Central memory CD8-positive, alpha-beta T cell (primary cell): ENCODE data around the gene MTUS2.

Source experiments
- ATAC-seq: fragments of 150-1000 bp; cut with Tn5 transposase; replicated peaks from 2 replicates; pipeline ENCODE4 v1.10.0; 2022; ENCODE audit warnings: mild to moderate bottlenecking, moderate FRiP score, moderate number of reproducible peaks; ENCODE audit not compliant: poor library complexity, severe bottlenecking; ENCODE audit errors: extremely low read depth
- DNase-seq, 2 donors: peaks; one replicate each; pipeline ENCODE4 v3.0.0; 2021; ENCODE audit warnings: low spot score in 2 of 2
- H3K27ac Mint-ChIP-seq: one replicate; pipeline ENCODE4 v1.8.0; 2022; ENCODE audit warnings: low read depth, mild to moderate bottlenecking, moderate library complexity, mixed read lengths
- H3K27me3 Mint-ChIP-seq: one replicate; pipeline ENCODE4 v1.8.0; 2022; ENCODE audit warnings: mixed read lengths
- H3K36me3 Mint-ChIP-seq: one replicate; pipeline ENCODE4 v1.8.0; 2022; ENCODE audit warnings: mild to moderate bottlenecking, moderate library complexity, mixed read lengths; ENCODE audit not compliant: insufficient read depth
- H3K4me1 Mint-ChIP-seq: one replicate; pipeline ENCODE4 v1.8.0; 2022; ENCODE audit warnings: mixed read lengths
- H3K4me3 Mint-ChIP-seq: one replicate; pipeline ENCODE4 v1.8.0; 2022; ENCODE audit warnings: mild to moderate bottlenecking, moderate library complexity, mixed read lengths
- H3K9me3 Mint-ChIP-seq: one replicate; pipeline ENCODE4 v1.8.0; 2022; ENCODE audit warnings: mixed read lengths

The MTUS2 gene

DNA sequence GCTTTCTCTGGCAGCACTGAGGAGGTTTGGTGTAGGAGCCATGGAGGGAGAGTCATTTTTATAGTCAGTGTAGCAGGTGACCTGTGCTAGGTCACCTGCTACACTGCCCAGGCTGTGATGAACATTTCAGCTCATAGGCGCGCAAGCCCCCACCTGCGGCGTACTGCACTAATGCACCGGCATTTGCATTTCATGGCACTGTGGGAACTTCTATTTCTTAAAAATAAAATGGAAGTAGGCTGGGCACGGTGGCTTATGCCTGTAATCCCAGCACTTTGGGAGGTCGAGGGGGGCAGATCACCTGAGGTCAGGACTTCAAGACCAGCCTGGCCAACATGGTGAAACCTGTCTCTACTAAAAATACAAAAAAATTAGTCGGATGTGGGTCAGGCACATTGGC, 674.4 kb downstream of the MTUS2 start:
- H3K27me3 Mint-ChIP-seq: peaks cover 25% of the 10 kb centered on the region

DNA sequence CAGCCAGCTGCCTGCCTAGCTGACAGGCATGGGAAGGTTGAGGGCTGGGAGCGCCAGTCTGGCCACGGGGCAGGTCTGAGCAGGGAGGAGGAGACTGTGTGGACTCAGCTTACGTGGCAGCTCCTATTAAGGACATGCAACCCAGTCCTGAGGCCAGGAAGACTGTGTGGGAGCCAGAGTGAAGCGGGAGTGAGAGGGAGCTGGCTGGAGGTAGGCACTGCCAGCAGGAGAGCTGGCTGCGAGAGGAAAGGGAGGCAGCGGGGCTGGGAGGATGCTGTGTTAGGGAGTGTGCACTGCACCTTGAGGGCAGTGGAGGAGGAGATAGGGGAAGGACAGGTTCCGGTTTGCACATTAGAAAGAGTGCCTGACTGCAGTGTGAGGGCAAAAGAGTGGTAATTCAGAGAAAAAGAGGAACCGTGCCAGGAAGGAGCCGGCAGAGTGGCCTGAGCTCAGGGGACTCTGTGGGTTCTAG, 676.1 kb downstream of the MTUS2 start:
- peaks cover 10% of the 10 kb centered on the region for H3K4me1 Mint-ChIP-seq
- no peak overlapping the region for H3K4me3 Mint-ChIP-seq
- H3K27ac Mint-ChIP-seq: no peak overlapping the region
- no peaks in the 10 kb centered on the region for H3K36me3 Mint-ChIP-seq
- ATAC-seq (no peak), DNase-seq (no peak)
- H3K27me3 Mint-ChIP-seq: peaks cover 25% of the 10 kb centered on the region
- no peaks in the 10 kb centered on the region for H3K9me3 Mint-ChIP-seq

More for the DNA sequence above, 674.4 kb downstream of the MTUS2 start:
- peaks cover 10% of the 10 kb centered on the region for H3K4me1 Mint-ChIP-seq
- no peaks in the 10 kb centered on the region for H3K36me3 Mint-ChIP-seq
- DNase-seq: no peak
- no peaks in the 10 kb centered on the region for H3K9me3 Mint-ChIP-seq
- H3K27ac Mint-ChIP-seq: no peak overlapping the region
- H3K4me3 Mint-ChIP-seq: no peak overlapping the region
- no peak for ATAC-seq

DNA sequence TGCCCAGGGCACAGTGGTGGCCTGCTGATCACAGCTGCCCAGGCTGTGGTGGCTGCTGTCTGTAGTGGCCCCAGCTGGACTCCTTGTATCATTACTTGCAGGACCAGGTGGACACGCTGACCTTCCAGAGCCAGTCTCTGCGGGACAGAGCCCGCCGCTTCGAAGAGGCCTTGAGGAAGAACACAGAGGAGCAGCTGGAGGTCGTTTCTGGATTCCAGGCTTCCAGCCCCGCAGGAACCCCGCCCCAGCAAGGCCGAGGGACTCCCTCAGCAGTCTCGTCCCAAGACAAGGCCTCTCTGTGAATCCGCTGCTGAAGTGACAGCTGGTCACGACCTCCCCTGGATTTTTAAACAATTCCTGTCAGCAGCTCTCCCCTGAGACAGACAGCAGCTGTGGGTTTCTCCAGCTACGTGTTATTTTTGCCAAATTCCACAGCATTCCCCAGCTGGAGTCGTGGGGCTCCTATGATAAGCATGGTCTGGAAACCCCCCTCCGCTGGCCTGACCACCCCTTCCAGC, 677.1 kb downstream of the MTUS2 start:
- Mint-ChIP-seq H3K4me1 (peaks cover 10% of the 10 kb centered on the region), H3K36me3 (no peaks in the 10 kb centered on the region), H3K9me3 (no peaks in the 10 kb centered on the region), H3K4me3 (no peak overlapping the region), H3K27me3 (peaks cover 25% of the 10 kb centered on the region), H3K27ac (no peak overlapping the region)
- DNase-seq (no peak), ATAC-seq (no peak)

DNA sequence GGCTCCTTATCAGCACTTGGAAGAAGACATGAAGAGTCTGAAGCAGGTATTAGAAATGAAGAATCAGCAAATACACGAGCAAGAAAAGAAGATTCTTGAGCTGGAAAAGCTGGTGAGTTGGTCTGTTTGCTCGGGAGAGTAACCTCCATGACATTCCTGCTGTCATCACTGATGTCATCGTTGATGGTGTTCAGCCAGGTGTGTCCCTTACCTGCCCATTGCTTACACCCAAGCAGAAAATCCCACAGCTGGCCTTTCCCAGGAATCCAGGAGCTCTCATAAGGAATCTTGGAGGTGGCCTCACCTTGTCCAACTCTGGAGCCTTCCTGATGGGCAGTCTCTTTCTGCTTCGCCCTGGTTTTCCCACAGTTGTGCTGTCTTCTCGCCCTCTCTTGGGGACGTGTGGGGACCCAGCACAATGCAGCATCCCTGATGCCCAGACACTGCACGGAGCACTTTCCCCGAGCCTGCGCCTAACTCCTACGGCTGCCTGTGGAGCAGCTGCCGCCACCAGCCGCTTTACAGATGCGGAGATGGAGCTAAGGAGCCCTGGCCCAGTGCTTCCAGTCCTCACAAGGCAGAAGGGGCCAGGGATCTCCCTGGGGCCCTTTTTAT, 678.4 kb downstream of the MTUS2 start:
- H3K36me3 Mint-ChIP-seq: no peaks in the 10 kb centered on the region
- no peak overlapping the region for H3K4me3 Mint-ChIP-seq
- H3K9me3 Mint-ChIP-seq: no peaks in the 10 kb centered on the region
- H3K27ac Mint-ChIP-seq: no peak overlapping the region
- DNase-seq: no peak
- no peak for ATAC-seq
- H3K4me1 Mint-ChIP-seq: peaks cover 10% of the 10 kb centered on the region
- peaks cover 33% of the 10 kb centered on the region for H3K27me3 Mint-ChIP-seq

DNA sequence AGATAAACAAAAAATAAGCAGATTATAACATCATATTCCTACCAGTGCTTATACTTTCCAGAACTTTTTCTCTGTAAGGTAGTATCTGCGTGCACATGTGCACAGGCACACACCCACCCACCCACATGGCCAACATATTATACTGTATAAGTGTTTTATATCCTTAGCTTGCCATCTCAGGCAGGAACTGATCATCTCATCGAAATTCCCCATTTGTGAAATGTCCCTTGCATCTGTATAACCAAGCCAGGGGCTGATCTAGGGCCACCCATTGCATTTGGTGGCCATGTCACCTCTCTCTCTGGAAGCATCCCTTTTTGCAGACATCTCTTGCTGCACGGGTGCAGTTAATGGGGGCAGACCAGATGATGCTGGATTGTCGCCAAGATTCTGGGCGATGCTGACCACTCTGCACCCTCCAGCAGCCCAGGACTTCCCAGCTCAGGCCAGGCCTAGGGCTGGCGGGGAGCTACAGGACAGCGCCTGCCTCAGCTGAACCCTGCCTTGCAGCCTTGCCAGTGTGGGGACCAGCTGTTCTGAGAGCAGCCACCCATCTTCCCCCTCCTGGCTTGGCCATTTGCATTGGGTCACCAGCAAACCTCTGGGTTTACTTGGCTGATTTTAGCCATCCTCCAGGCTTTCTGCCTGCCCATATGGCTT, 679.5 kb downstream of the MTUS2 start:
- Mint-ChIP-seq H3K36me3 (no peaks in the 10 kb centered on the region), H3K27ac (no peak overlapping the region), H3K4me3 (no peak overlapping the region), H3K9me3 (no peaks in the 10 kb centered on the region), H3K4me1 (peaks cover 10% of the 10 kb centered on the region), H3K27me3 (peaks cover 44% of the 10 kb centered on the region)
- DNase-seq (no peak), ATAC-seq (no peak)

DNA sequence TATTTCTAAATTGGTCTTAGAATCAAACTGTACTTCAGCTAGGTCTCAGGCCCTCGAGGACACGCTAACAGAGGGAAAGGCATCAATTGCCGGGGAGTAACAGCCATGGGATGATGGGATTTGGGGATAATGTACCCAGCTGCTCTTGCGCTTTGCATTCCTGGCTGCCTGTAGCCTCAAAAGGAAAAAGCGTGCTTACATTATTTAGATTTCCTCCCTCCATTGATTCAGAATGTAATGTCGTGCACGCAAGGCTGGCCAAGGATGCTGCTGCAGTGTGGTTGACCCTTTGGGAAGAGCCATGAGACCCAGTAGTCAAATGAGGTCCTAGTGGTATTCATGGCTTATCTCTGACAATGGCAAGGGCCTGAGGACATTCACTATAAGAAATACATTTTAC, 680.2 kb downstream of the MTUS2 start:
- Mint-ChIP-seq H3K4me1 (peaks cover 10% of the 10 kb centered on the region), H3K27ac (no peak overlapping the region), H3K4me3 (no peak overlapping the region), H3K27me3 (peaks cover 51% of the 10 kb centered on the region), H3K9me3 (no peaks in the 10 kb centered on the region), H3K36me3 (peaks cover 3% of the 10 kb centered on the region)
- DNase-seq: no peak
- ATAC-seq: no peak

DNA sequence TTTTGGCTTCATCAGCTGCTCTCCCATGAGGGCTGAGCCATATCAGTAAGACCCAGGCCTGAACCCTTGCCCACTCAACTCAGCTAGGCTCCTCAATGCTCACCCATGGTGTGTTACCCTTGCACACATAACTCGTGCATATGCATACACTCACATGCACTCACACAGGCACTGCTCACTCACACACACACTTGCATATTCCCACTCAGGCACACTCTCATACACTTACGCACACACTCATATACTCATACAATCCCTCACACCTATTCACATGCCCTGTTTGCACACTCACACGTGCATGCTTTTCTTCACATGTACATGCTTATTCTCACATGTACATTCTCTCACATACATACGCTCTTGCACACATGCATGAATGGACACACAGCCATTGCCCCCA, 681.5 kb downstream of the MTUS2 start:
- Mint-ChIP-seq H3K4me3 (no peak overlapping the region), H3K9me3 (no peaks in the 10 kb centered on the region), H3K36me3 (peaks cover 3% of the 10 kb centered on the region), H3K27me3 (peaks cover 44% of the 10 kb centered on the region), H3K4me1 (peaks cover 1% of the 10 kb centered on the region), H3K27ac (no peak overlapping the region)
- ATAC-seq: no peak
- no peak for DNase-seq

DNA sequence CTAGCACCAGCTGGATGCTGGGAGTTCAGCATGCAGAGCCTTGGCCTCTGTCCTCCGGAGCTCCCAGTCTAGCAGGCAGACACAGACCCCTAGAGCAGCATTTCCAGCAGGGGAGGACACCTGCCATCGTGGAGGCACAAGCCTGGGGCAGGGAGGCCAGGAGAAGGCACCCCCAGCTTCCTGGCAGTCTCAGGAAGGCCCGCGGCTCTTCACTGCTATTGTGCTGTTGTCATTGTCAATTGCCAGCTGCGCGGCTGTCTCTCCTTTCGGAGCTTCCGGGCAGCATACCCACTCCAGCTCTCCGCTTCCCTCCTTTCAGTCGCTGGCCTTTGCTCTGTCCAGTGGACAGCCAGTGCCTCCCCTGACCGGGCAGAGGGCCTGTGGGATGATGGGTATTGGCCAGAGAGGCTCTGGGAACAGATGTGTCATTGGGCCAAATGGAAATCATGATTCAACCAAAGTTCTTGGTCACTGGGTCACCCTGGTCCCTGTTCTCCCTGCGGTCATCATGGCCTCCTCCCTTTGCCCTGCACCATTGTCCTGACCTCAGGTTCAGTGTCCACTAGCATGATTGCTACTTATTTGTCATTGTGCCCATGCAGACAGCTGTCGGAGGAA, 682.4 kb downstream of the MTUS2 start:
- Mint-ChIP-seq H3K27ac (peak overlapping the region; percentile 85), H3K27me3 (peaks cover 36% of the 10 kb centered on the region), H3K4me1 (no peaks in the 10 kb centered on the region), H3K9me3 (no peaks in the 10 kb centered on the region), H3K4me3 (no peak overlapping the region), H3K36me3 (peaks cover 3% of the 10 kb centered on the region)
- DNase-seq: no peak
- no peak for ATAC-seq

DNA sequence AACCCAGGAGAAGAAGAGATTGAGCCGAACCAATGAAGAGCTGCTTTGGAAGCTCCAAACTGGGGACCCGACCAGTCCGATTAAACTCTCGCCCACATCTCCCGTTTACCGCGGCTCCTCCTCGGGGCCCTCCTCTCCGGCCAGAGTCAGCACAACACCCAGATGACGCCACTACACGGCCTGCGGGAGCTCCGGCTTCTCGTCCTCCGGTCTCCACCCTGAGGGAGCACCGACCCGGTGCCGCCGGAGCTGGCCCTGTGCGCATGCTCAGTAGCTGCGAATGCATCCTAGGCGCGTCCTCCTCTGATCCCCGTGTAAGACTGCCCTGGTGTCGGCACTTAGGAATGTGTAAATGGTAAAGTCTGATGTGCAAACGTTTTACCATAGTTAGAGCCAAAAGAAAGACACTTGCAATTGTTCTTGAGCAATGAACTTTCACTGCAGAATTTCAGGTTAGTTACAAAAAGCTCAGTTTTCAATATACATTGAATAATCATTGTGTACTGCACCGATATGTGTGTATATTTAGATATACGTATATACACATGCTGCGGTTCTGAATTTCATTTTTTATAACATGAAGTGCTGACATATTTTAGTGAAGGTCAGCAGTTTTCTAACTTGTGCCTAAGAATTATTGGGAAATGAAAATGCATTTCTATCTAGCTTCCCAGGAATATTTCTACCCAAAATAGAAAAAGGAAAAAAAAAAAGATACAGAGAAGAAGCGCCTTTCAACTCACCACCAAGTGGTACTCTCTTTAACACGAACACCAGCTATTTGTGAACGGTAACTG, 683.1 kb downstream of the MTUS2 start:
- peak overlapping the region; percentile 85 for H3K27ac Mint-ChIP-seq
- DNase-seq: no peak
- H3K27me3 Mint-ChIP-seq: peaks cover 31% of the 10 kb centered on the region
- no peaks in the 10 kb centered on the region for H3K4me1 Mint-ChIP-seq
- H3K4me3 Mint-ChIP-seq: no peak overlapping the region
- peaks cover 3% of the 10 kb centered on the region for H3K36me3 Mint-ChIP-seq
- ATAC-seq: no peak
- H3K9me3 Mint-ChIP-seq: no peaks in the 10 kb centered on the region

DNA sequence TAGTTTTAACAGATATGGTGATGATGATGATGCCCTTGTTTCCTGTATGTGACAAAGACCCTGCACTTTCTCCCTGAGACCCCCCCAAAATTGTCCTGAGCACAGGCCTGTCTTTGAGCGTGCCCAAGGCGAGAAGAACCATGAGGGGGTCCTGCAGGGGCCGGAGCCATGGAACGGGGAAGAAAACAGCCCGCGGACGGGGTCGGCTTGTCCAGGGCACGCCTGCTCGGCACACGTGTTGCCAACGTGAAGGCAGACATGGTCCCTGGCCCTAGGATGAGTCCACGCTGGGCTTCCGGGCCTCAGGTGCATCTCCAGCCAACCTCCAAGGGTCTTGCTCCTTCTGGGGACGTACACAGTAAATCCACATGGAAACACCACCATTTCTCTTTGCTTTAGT, 684.6 kb downstream of the MTUS2 start:
- no peak overlapping the region for H3K27ac Mint-ChIP-seq

DNA sequence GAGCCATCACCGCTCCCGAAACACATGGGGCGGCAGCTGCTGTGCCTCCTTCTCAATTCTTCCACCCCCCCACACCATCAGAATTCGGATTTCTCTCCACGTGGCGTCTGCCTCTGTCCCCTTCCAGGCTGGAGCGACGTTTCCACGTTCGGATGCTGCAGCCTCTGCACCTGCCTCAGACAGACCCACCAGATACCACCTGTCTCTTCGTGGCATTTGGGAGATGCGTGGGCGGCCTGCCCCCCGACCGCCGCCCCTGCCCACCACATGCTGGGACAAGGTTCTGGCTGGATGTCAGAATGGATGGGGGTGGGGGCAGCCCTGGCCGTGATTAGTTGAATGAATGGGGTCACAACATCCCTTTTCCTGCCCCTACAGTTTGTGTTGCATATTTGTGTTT, 685.4 kb downstream of the MTUS2 start:
- Mint-ChIP-seq H3K36me3 (peaks cover 3% of the 10 kb centered on the region), H3K9me3 (no peaks in the 10 kb centered on the region), H3K27me3 (peaks cover 31% of the 10 kb centered on the region), H3K4me3 (no peak overlapping the region), H3K4me1 (no peaks in the 10 kb centered on the region), H3K27ac (no peak overlapping the region)
- ATAC-seq (no peak), DNase-seq (no peak)

More for the DNA sequence above, 684.6 kb downstream of the MTUS2 start:
- DNase-seq (no peak), ATAC-seq (no peak)
- Mint-ChIP-seq H3K4me3 (no peak overlapping the region), H3K36me3 (peaks cover 3% of the 10 kb centered on the region), H3K9me3 (no peaks in the 10 kb centered on the region), H3K27me3 (peaks cover 31% of the 10 kb centered on the region), H3K4me1 (no peaks in the 10 kb centered on the region)

DNA sequence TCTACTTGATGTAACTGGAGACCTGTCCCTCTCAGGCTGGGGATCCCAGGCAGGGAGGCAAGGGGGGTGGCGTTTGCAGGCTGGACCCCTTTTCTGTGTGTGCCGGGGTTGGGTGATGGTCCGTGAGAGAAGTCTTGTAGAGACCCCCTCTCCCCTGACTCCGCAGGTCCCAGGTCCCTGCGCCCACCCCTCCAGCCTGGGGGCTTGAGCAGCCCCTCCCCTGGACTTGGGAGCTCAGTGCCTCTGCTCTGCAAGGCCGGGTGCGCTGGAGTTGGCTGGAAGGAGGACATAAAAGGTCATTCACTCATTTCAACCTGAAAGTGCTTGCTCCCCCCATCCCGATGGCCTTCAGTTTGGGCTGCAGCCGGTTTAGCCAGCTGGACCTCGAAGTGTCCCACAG, 685.8 kb downstream of the MTUS2 start:
- Mint-ChIP-seq H3K36me3 (peaks cover 3% of the 10 kb centered on the region), H3K27ac (no peak overlapping the region), H3K4me1 (no peaks in the 10 kb centered on the region), H3K4me3 (no peak overlapping the region), H3K27me3 (peaks cover 31% of the 10 kb centered on the region), H3K9me3 (no peaks in the 10 kb centered on the region)
- no peak for ATAC-seq
- DNase-seq: no peak
